G401.6 (cell line): Measurements from ENCODE around the gene RYK.
A peak's percentile ranks its signal among the peaks of the same experiment; 100 is the strongest.

ENCODE experiments used
- FAIRE-seq: peaks from 2 replicates; lab custom pipeline; 2012; peaks lifted over from hg19 to GRCh38; lab: Jason Lieb, UNC

RYK gene

GRCh38 chr3:134253475-134254226, 3.0 kb upstream of the RYK start:
- FAIRE-seq, result no peak

DNA sequence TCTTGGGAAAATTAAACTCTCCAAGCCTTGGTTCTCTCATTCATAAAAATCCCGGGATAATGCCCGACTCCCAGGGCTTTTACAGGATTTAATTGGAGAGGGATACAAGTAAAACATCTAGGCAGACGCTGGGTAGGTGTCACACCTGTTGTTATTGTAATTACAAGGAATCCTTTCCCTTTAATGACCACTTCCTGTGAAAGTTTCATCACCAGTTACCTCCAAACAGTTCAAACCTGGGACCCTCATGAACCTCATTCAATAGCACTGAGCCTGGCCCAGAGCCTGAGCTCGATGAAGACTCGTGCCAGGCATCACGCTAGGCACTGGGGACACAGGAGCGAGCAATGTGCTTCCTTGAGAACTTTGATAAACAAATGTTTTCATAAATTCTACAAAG, 2.1 kb upstream of the RYK start:
- FAIRE-seq, result no peak

DNA sequence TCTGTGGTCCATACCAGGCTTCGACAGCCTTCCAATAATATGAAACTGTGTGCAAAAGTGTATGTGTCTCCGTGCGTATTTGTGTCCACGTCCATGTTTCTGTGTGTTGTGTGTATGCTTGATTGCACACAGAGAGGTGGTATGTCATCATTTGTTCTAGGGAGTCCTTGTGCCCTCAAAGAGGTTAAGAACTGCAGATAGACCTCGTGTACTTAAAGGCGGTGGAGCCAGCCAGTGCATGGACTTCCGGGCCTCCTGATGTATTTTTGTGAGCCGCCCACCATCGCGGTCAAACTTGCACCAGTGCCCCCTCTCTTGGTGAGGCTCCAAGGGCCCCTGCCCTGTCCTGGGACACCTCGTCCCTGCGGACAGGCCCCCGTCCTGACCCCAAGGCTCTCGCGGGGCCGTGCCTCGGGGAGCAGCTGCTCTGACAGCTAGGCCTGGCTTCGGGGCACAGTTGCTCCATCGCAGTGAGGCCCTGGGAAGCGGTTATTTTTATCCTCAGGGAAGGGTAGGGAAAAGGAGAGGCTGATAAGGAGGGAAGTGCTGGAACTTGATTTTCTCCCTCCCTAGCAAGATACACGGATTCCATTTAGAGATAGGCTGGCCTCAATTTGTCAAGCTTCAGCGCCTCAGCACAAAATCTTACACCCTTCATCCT, 1.2 kb upstream of the RYK start:
- no peak for FAIRE-seq

GRCh38 chr3:134249935-134250716, 533 bp downstream of the RYK start:
- no peak for FAIRE-seq

- no peak for FAIRE-seq
Measured at GRCh38 chr3:134249296-134249841, 1.3 kb downstream of the RYK start.

DNA sequence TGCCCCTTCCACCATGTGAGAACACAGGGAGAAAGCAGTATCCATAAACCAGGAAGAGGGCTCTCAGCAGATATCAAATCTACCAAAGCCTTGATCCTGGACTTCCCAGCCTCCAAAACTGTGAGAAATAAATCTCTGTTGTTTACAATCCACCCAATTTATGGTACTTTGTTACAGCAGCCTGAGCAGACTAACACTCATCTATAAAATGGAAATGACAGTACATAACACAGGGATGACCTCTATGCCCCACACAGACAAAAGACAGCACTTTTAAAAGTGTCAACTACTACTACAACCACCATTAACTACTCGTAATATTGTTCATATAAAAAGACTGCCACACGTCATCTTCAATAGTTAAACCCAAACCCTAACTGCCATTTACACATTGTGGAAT, 5.7 kb downstream of the RYK start:
- no peak for FAIRE-seq

- FAIRE-seq, result peak; percentile 49
Measured at GRCh38 chr3:134242649-134243617, 7.7 kb downstream of the RYK start.

DNA sequence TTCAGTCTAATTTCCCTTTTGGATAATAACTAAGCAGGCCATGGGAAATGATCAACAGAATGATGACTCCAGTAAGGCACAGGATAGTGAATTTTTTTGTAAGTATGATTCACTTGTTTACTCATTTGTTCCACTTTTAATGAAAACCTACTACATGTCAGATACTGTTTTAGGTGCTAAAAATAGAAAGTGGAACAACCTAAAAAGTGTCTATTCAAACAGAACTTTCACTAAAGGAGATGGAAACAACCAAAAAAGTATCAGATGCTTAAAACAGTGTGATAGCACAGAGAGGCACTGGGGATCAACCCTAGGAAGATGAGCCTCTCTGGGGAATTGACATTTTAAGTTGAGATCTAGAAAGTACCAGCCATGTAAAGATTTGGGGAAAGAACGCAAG, 11.1 kb downstream of the RYK start:
- no peak for FAIRE-seq

DNA sequence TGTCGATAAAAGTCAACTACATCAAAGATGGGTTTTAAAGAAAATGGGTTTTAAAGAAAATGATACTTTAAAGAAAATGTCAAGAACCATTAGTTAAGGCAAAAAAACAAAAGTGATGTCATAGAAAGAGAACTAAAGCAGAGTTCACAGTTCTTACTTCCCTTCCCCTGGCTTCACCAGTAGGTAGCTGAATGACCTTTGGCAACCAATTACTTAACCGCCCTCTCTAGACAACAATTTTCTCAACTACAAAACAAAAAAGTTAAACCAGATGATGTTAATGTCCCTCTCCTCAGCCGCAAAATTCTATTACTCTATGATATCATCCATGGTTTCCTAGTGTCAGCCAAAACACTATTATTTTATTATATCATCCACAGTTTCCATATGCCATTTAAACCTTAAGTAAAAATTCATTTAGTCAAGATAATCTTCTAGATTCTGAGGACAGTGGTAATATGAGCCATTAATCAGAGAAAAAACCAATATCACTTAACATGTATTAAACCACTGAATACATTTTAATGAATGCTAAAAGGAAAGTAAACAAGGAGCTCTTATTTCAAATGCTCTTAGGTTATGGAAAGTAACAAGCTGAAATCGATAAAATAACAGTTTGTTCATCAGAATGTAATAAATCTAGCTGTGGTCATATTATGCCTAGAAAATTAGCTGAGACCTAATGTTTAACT, 13.1 kb downstream of the RYK start:
- peak; percentile 31 for FAIRE-seq

- FAIRE-seq, result peak; percentile 81
Measured at GRCh38 chr3:134236505-134237170, 14.0 kb downstream of the RYK start.

- no peak for FAIRE-seq
Measured at GRCh38 chr3:134235577-134236076, 15.0 kb downstream of the RYK start.

- no peak for FAIRE-seq
Measured at GRCh38 chr3:134232951-134233350, 17.7 kb downstream of the RYK start.

GRCh38 chr3:134232151-134232550, 18.5 kb downstream of the RYK start:
- FAIRE-seq, result no peak

GRCh38 chr3:134231131-134231530, 19.5 kb downstream of the RYK start:
- FAIRE-seq, result no peak

DNA sequence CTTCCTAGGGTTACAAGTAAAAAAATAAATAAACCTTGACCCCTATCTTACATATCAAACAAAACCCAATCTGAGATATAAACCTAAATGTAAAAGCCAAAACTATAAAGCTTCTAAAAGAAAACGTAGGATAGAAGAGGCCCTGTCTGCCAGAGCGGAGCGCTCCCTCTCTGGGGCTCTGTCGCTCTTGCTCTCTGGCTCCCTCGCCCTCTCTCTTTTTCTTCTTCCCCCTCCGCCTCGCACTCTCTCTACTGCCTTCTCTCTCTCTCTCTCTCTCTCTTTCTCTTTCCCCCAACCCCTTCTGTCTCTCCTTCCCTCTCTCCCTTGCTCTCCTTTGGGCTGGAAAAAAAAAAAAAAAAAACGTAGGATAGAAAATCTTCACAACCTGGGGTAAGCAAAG, 21.6 kb downstream of the RYK start:
- no peak for FAIRE-seq

DNA sequence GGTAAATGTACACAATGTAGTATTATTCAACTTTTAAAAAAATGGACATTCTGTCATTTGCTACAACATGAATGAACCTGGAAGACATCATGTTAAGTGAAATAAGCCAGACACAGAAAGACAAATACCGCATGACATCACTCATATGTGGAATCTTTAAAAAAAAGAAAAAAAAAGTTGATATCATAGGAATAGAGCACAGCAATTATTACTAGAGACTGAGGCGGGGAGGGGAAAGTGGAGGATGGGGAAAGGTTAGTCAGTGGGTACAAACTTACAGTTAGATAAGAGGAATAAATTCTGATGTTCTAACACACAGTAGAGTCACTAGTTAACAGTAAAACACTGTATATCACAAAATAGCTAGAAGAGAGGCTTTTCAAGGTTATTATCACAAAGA, 22.2 kb downstream of the RYK start:
- no peak for FAIRE-seq

DNA sequence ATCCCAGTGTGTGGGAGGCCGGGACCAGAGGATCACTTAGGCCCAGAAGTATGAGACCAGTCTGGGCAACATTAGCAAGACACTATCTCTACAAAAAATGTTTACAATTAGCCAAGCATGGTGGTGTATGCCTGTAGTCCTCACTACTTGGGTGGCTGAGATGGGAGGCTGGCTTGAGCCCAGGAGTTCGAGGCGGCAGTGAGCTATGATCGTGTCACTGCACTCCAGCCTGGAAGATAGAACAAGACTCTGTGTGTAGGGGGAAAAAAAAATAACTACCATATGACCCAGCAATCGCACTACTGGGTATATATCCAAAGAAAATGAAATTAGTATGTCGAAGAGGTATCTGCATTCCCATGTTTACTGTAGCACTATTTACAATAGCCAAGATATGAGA, 22.6 kb downstream of the RYK start:
- FAIRE-seq, result no peak

- FAIRE-seq, result peak; percentile 91
Measured at GRCh38 chr3:134224796-134225156, 25.9 kb downstream of the RYK start.

GRCh38 chr3:134222835-134223234, 27.8 kb downstream of the RYK start:
- no peak for FAIRE-seq

DNA sequence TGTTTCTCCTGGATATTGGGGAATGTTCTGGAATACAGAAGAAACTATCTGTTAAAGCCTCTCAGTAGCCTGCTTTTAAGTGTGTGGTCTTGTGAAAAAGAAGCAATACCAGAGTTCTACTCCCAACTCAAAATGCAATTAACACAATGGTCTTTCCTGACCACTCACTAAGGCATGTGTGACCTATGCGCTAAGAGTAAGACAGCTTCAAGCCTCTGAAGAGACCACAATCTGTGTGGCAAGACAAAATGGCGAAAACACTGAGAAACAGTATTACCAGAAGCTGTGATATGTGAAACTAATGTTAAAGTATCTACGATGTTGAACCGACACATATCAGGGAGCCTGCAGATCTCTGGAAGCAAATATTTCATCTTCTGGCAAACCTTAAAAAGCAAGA, 33.8 kb downstream of the RYK start:
- FAIRE-seq, result no peak
